Measurements from ENCODE around the gene ALK.

DNA sequence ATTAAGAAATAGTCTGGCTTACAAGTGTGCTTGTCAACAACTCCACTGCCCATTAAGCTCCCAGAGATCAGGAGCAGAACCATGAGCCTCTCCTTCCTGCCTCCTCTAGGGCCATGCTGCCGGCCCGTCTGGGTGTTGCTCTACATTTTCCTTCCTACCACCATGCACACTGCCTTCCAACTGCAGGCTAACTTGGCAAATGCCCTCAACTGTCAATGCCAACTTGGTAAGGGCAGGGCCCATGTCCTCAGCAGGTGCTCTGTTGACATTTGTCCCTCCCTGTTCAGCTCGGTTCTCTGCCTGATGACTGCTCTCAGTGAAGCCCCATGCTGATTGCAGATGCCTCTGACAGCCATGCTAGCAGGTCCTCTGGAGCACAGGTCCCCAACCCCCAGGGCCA, 345.2 kb downstream of the ALK start:
- TF ChIP-seq ZBTB7A (IDR thresholded peaks at IDR 0.05; ENCODE audit: low read depth): no peak
- TF ChIP-seq, protein P1, sequence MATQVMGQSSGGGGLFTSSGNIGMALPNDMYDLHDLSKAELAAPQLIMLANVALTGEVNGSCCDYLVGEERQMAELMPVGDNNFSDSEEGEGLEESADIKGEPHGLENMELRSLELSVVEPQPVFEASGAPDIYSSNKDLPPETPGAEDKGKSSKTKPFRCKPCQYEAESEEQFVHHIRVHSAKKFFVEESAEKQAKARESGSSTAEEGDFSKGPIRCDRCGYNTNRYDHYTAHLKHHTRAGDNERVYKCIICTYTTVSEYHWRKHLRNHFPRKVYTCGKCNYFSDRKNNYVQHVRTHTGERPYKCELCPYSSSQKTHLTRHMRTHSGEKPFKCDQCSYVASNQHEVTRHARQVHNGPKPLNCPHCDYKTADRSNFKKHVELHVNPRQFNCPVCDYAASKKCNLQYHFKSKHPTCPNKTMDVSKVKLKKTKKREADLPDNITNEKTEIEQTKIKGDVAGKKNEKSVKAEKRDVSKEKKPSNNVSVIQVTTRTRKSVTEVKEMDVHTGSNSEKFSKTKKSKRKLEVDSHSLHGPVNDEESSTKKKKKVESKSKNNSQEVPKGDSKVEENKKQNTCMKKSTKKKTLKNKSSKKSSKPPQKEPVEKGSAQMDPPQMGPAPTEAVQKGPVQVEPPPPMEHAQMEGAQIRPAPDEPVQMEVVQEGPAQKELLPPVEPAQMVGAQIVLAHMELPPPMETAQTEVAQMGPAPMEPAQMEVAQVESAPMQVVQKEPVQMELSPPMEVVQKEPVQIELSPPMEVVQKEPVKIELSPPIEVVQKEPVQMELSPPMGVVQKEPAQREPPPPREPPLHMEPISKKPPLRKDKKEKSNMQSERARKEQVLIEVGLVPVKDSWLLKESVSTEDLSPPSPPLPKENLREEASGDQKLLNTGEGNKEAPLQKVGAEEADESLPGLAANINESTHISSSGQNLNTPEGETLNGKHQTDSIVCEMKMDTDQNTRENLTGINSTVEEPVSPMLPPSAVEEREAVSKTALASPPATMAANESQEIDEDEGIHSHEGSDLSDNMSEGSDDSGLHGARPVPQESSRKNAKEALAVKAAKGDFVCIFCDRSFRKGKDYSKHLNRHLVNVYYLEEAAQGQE (IDR thresholded peaks at IDR 0.05; ENCODE audit: low read depth): no peak
- no peak for TF ChIP-seq FOXM1 (IDR thresholded peaks at IDR 0.05; ENCODE audit: borderline replicate concordance, low read depth)
- no peak for TF ChIP-seq YY1 (IDR thresholded peaks at IDR 0.05; ENCODE audit: low read depth)
- TF ChIP-seq TAF1 (IDR thresholded peaks at IDR 0.05; ENCODE audit: low read depth): no peak
- TF ChIP-seq TEAD4 (IDR thresholded peaks at IDR 0.05): no peak
- TF ChIP-seq EP300 (IDR thresholded peaks at IDR 0.05; ENCODE audit: borderline replicate concordance): no peak
- TF ChIP-seq, protein P2, sequence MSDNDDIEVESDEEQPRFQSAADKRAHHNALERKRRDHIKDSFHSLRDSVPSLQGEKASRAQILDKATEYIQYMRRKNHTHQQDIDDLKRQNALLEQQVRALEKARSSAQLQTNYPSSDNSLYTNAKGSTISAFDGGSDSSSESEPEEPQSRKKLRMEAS (IDR thresholded peaks at IDR 0.05): no peak
- TF ChIP-seq CREB1 (IDR thresholded peaks at IDR 0.05; ENCODE audit: low read depth): no peak
- no peak for TF ChIP-seq RAD21 (IDR thresholded peaks at IDR 0.05; ENCODE audit: low read depth)
- TF ChIP-seq NFIC (IDR thresholded peaks at IDR 0.05): no peak
- no peak for TF ChIP-seq TCF12 (IDR thresholded peaks at IDR 0.05; ENCODE audit: low read depth)
- no peak for TF ChIP-seq EGR1 (IDR thresholded peaks at IDR 0.05)
- no peak for TF ChIP-seq CEBPB (IDR thresholded peaks at IDR 0.05)

Measured in Ishikawa (cell line).